Cardiac muscle cell (in vitro differentiated cells and primary cell): Measurements from ENCODE around the gene TMEM176A. TPM values are rescaled to one million over a fixed set of nuclear protein-coding genes. Genes with fewer than 3 reads are reported as not detected.

Experiments used
- DNase-seq, 2 donors: peaks; one replicate each; pipeline versions ENCODE4 v3.0.0 to v3.0.0-alpha.2; 2010 to 2017; ENCODE audit warnings: low read depth in 1 of 2, low spot score in 1 of 2
- H3K27ac ChIP-seq: fragments of 200-600 bp; sonication (generic); 2 replicates; pipeline ENCODE4 v1.5.1; 2016
- H3K27me3 ChIP-seq: fragments of 200-600 bp; sonication (generic); 2 replicates; pipeline ENCODE4 v1.6.0; 2016; ENCODE audit warnings: control low read depth
- H3K36me3 ChIP-seq: fragments of 200-600 bp; sonication (generic); 2 replicates; pipeline ENCODE4 v1.5.1; 2016; ENCODE audit warnings: control low read depth
- H3K4me1 ChIP-seq: fragments of 200-600 bp; sonication (generic); 2 replicates; pipeline ENCODE4 v1.8.1; 2017; ENCODE audit warnings: low read depth, mild to moderate bottlenecking, mixed run types
- H3K4me3 ChIP-seq: fragments of 200-600 bp; sonication (generic); 2 replicates; pipeline ENCODE4 v1.5.1; 2016; ENCODE audit warnings: mild to moderate bottlenecking
- H3K9me3 ChIP-seq: fragments of 200-600 bp; sonication (generic); 2 replicates; pipeline ENCODE4 v1.5.1; 2017; ENCODE audit warnings: low read depth, mild to moderate bottlenecking, control low read depth
- polyA plus RNA-seq: library from polyadenylated mRNA; unstranded; fragments of >200 nt; fragmentation: Nextera tagmentation; extraction: Ambion mirVana; gene quantifications from 2 replicates; pipeline ENCODE4 v1.2.1, GENCODE V29; 2016
- total RNA-seq: library from RNA; depleted of rRNA; stranded (reverse); fragments of >200 nt; gene quantifications from 2 replicates; pipeline ENCODE4 v1.2.3, GENCODE V29; 2016
- TF ChIP-seq, protein P1 (sequence below): IDR thresholded peaks from 2 replicates; pipeline ENCODE4 v1.5.1; 2012; ENCODE audit warnings: low read depth, mild to moderate bottlenecking, low read length

TMEM176A gene
- total and polyA plus RNA-seq, 2 experiments from 2014 or later, result 18.2 to 32.1 TPM

GRCh38 chr7:150790416-150791075, 10.0 kb upstream of the TMEM176A start:
- no peak overlapping the region for H3K4me3 ChIP-seq
- no peak for DNase-seq
- H3K36me3 ChIP-seq, result no peaks in the 10 kb centered on the region
- H3K4me1 ChIP-seq, result peaks cover 47% of the 10 kb centered on the region
- peak overlapping the region; percentile 41 for H3K27ac ChIP-seq
- no peaks in the 10 kb centered on the region for H3K27me3 ChIP-seq
- H3K9me3 ChIP-seq, result no peaks in the 10 kb centered on the region
- TF ChIP-seq, protein P1, sequence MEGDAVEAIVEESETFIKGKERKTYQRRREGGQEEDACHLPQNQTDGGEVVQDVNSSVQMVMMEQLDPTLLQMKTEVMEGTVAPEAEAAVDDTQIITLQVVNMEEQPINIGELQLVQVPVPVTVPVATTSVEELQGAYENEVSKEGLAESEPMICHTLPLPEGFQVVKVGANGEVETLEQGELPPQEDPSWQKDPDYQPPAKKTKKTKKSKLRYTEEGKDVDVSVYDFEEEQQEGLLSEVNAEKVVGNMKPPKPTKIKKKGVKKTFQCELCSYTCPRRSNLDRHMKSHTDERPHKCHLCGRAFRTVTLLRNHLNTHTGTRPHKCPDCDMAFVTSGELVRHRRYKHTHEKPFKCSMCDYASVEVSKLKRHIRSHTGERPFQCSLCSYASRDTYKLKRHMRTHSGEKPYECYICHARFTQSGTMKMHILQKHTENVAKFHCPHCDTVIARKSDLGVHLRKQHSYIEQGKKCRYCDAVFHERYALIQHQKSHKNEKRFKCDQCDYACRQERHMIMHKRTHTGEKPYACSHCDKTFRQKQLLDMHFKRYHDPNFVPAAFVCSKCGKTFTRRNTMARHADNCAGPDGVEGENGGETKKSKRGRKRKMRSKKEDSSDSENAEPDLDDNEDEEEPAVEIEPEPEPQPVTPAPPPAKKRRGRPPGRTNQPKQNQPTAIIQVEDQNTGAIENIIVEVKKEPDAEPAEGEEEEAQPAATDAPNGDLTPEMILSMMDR, result no peak

- DNase-seq, result no peak
- TF ChIP-seq, protein P1, result no peak
- no peaks in the 10 kb centered on the region for H3K36me3 ChIP-seq
Observed at GRCh38 chr7:150791304-150791703, 9.3 kb upstream of the TMEM176A start.

DNA sequence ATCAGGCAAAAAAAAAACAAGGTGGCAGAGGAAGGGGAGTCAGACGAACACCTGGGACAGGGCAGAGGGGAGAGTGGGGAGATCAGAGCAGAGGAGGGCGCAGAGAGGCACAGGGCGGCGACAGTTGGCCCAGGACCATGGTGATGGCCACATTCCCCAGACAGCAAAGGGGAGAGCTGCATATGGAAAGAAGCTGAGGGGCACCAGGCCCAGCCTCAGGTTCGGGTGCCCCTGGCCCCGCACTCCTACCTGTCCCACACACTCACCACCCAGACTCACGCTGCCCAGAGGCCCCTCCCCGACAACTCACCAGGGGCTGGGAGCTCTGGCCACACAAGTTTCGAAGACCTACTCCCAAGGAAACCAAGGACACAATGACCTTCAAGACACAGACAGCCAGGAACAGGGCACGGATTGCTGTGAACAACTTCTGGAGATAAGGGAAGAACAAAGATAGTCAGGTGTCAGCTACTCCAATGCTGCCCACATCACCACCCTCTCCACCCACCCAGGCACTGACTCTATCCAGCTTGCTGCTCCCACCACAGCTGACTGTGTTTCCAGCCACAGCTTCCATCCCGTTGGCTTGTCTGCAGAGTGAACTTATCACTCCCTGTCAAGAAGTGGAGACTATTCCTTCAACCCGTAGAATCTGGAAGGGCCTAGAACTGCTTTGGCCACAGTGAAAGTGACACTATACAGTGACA, 8.7 kb upstream of the TMEM176A start:
- peaks cover 44% of the 10 kb centered on the region for H3K4me1 ChIP-seq
- H3K36me3 ChIP-seq, result no peaks in the 10 kb centered on the region
- H3K4me3 ChIP-seq, result no peak overlapping the region
- DNase-seq, result peak in 1 of 2 donors; percentile 63
- no peaks in the 10 kb centered on the region for H3K9me3 ChIP-seq
- H3K27ac ChIP-seq, result peak overlapping the region; percentile 15
- TF ChIP-seq, protein P1, result no peak
- peaks cover 4% of the 10 kb centered on the region for H3K27me3 ChIP-seq

More at GRCh38 chr7:150791304-150791703, 9.3 kb upstream of the TMEM176A start:
- Histone ChIP-seq H3K4me3 (no peak overlapping the region), H3K27me3 (peaks cover 3% of the 10 kb centered on the region), H3K9me3 (no peaks in the 10 kb centered on the region), H3K4me1 (peaks cover 47% of the 10 kb centered on the region), H3K27ac (peak overlapping the region; percentile 15)

GRCh38 chr7:150793569-150794238, 6.9 kb upstream of the TMEM176A start:
- TF ChIP-seq, protein P1, result no peak
- Histone ChIP-seq H3K27ac (no peak overlapping the region), H3K4me3 (no peak overlapping the region), H3K9me3 (no peaks in the 10 kb centered on the region), H3K36me3 (no peaks in the 10 kb centered on the region), H3K27me3 (peaks cover 22% of the 10 kb centered on the region), H3K4me1 (peaks cover 28% of the 10 kb centered on the region)
- DNase-seq, result no peak

DNA sequence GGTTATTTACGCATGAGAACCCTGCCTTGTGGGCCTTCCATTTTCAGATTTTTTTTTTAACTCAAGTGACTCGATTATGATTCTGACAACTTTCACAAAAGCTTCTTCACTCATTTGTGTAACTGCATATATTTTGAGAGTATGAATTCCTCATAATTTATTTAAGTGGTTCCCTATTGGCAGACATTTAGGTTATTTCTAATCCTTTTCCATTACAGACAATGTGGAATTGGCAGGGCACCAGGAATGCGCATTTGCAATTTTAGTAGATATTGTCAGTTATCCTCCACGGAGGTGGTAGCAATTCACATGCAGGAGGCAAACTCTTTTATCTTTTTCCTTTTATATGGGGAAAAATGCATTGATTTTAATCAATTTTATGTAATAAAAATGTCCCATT, 2.9 kb upstream of the TMEM176A start:
- TF ChIP-seq, protein P1, result no peak
- Histone ChIP-seq H3K9me3 (no peaks in the 10 kb centered on the region), H3K36me3 (no peaks in the 10 kb centered on the region), H3K4me1 (peaks cover 13% of the 10 kb centered on the region), H3K4me3 (no peak overlapping the region), H3K27me3 (peaks cover 61% of the 10 kb centered on the region), H3K27ac (no peak overlapping the region)
- DNase-seq, result no peak
